ENCODE data around the gene SPINT1. TPM values are rescaled to one million over a fixed set of nuclear protein-coding genes. Genes with fewer than 3 reads are reported as not detected.

Gene SPINT1
- total and polyA plus RNA-seq, 2 of the 13 experiments (the other 11 are each of a cell fraction or from before 2014, with no cell fraction given): 0.49 to 2.5 TPM

DNA sequence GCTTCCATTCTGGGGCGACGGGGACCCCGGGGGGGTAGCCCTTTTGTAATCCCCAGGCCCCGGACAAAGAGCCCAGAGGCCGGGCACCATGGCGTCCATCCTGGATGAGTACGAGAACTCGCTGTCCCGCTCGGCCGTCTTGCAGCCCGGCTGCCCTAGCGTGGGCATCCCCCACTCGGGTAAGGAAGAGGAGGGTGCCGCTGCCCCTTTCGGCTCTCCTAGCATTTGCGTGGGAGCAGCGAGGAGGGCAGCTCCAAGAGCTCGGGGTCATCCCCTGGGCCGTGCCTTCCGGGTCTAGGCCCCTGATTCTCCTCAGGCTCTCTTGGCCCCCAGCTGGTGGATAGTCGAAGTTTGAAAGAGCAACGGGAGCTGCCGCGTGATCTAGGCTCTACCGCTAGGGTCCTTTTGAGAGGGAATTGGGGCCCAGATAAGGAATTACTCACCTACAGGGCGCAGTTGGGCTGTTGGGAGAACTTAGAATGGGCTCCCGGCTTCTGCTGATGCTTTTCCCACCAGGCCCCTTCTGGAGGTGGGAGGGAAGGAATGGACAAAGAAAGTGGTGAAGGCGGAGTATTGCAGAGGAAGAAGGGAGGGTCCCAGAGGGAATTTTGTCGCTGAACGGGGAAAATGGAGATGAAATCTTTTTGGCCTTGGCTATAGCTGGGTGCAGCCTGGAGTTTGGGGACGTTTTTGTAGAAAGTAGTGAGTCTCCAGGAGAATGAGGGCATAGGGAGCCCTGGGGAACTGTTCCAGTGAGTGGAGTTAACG lies 51.0 kb downstream of the SPINT1 start (continued):
- TF ChIP-seq, protein P1, sequence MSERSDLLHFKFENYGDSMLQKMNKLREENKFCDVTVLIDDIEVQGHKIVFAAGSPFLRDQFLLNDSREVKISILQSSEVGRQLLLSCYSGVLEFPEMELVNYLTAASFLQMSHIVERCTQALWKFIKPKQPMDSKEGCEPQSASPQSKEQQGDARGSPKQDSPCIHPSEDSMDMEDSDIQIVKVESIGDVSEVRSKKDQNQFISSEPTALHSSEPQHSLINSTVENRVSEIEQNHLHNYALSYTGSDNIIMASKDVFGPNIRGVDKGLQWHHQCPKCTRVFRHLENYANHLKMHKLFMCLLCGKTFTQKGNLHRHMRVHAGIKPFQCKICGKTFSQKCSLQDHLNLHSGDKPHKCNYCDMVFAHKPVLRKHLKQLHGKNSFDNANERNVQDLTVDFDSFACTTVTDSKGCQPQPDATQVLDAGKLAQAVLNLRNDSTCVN (CRISPR knock-in tag; IDR thresholded peaks at IDR 0.05; ENCODE audit: borderline replicate concordance): no peak
- TF ChIP-seq SMAD1 (CRISPR knock-in tag; IDR thresholded peaks at IDR 0.05; ENCODE audit: borderline replicate concordance, low read depth) (no peak), PHF21A (CRISPR knock-in tag; IDR thresholded peaks at IDR 0.05) (0 out of 2 replicates have a peak, but pooled peaks have one; percentile 8), BORCS8-MEF2B (CRISPR knock-in tag; IDR thresholded peaks at IDR 0.05) (no peak), ETV5 (CRISPR knock-in tag; IDR thresholded peaks at IDR 0.05; ENCODE audit: borderline replicate concordance) (peak; percentile 24; the same call in 1 of the 2 replicates), KDM5A (IDR thresholded peaks at IDR 0.05; ENCODE audit: borderline replicate concordance, low read length) (peak; percentile 75; the same call in 1 of the 2 replicates), XBP1 (CRISPR knock-in tag; IDR thresholded peaks at IDR 0.05) (no peak), POLR2A (IDR thresholded peaks at IDR 0.05; ENCODE audit: insufficient read depth in 1 of 2, low read depth in 2 of 2, low read length in 2 of 2) (peak in 1 of 2 experiments; percentile 55; a peak in 2 of 4 replicates), ZSCAN25 (CRISPR knock-in tag; IDR thresholded peaks at IDR 0.05) (no peak), SOX6 (IDR thresholded peaks at IDR 0.05) (no peak), SOX6 (CRISPR knock-in tag; IDR thresholded peaks at IDR 0.05) (no peak), FOXK1 (CRISPR knock-in tag; IDR thresholded peaks at IDR 0.05; ENCODE audit: borderline replicate concordance, low read depth) (no peak), MATR3 (CRISPR knock-in tag; IDR thresholded peaks at IDR 0.05) (no peak), ZNF883 (CRISPR knock-in tag; IDR thresholded peaks at IDR 0.05; ENCODE audit: not compliant biosample characterization) (no peak), RCOR2 (CRISPR knock-in tag; IDR thresholded peaks at IDR 0.05) (no peak), SP1 (IDR thresholded peaks at IDR 0.05) (no peak), SP1 (CRISPR knock-in tag; IDR thresholded peaks at IDR 0.05) (peak; percentile 8; the same call in 1 of the 2 replicates), ZC3H4 (CRISPR knock-in tag; IDR thresholded peaks at IDR 0.05; ENCODE audit: borderline replicate concordance) (no peak), CEBPB (IDR thresholded peaks at IDR 0.05; ENCODE audit: borderline replicate concordance, low read depth, low read length) (no peak), RFX5 (IDR thresholded peaks at IDR 0.05; ENCODE audit: low read depth, low read length) (no peak), REXO4 (CRISPR knock-in tag; IDR thresholded peaks at IDR 0.05; ENCODE audit: borderline replicate concordance) (no peak), POLR2AphosphoS2 (IDR thresholded peaks at IDR 0.05; ENCODE audit: low read depth, low read length) (no peak)
- TF ChIP-seq, protein P2, sequence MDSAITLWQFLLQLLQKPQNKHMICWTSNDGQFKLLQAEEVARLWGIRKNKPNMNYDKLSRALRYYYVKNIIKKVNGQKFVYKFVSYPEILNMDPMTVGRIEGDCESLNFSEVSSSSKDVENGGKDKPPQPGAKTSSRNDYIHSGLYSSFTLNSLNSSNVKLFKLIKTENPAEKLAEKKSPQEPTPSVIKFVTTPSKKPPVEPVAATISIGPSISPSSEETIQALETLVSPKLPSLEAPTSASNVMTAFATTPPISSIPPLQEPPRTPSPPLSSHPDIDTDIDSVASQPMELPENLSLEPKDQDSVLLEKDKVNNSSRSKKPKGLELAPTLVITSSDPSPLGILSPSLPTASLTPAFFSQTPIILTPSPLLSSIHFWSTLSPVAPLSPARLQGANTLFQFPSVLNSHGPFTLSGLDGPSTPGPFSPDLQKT (CRISPR knock-in tag; IDR thresholded peaks at IDR 0.05; ENCODE audit: borderline replicate concordance): no peak
- TF ChIP-seq, protein P3, sequence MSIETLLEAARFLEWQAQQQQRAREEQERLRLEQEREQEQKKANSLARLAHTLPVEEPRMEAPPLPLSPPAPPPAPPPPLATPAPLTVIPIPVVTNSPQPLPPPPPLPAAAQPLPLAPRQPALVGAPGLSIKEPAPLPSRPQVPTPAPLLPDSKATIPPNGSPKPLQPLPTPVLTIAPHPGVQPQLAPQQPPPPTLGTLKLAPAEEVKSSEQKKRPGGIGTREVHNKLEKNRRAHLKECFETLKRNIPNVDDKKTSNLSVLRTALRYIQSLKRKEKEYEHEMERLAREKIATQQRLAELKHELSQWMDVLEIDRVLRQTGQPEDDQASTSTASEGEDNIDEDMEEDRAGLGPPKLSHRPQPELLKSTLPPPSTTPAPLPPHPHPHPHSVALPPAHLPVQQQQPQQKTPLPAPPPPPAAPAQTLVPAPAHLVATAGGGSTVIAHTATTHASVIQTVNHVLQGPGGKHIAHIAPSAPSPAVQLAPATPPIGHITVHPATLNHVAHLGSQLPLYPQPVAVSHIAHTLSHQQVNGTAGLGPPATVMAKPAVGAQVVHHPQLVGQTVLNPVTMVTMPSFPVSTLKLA (IDR thresholded peaks at IDR 0.05): no peak
